ENCODE results near the gene CABP7. TPM values are rescaled to one million over a fixed set of nuclear protein-coding genes. Genes with fewer than 3 reads are reported as not detected.

Gene CABP7
- total RNA-seq, 1 experiment from 2014 or later, result not detected

GRCh38 chr22:29750029-29750428 lies 30.2 kb downstream of the CABP7 start:
- BruUV-seq (replicated peaks), result no TSS peak
- Histone ChIP-seq H3K9ac (ENCODE audit: low read length) (no peak overlapping the region), H3K27me3 (ENCODE audit: insufficient read depth, low read length) (no peaks in the 10 kb centered on the region), H2AFZ (ENCODE audit: low read depth, low read length, poor library complexity, severe bottlenecking) (no peak overlapping the region), H3K36me3 (ENCODE audit: control insufficient read depth in 1 of 2, insufficient read depth in 2 of 2, low read length in 2 of 2) (no peaks in the 10 kb centered on the region; a peak in 1 of 4 replicates), H3K27ac (ENCODE audit: low read depth, low read length) (no peak overlapping the region), H3K4me1 (ENCODE audit: control insufficient read depth in 1 of 2, insufficient read depth in 2 of 2, low read length in 2 of 2) (peaks cover 2 to 16% of the 10 kb centered on the region in 2 experiments; a peak in 2 of 4 replicates), H3K79me2 (ENCODE audit: insufficient read depth, low read length) (no peaks in the 10 kb centered on the region), H3K4me3 (replicated peaks in 1 of 2; ENCODE audit: low read depth in 1 of 2, low read length in 2 of 2) (no peak overlapping the region), H3K4me2 (ENCODE audit: low read length) (no peak overlapping the region), H3K9me2 (ENCODE audit: insufficient read depth) (no peaks in the 10 kb centered on the region), H4K20me1 (ENCODE audit: insufficient read depth) (no peaks in the 10 kb centered on the region), H3K9me3 (ENCODE audit: control insufficient read depth in 1 of 2, insufficient read depth in 1 of 2, low read depth in 1 of 2, low read length in 2 of 2) (no peaks in the 10 kb centered on the region)
- ChIA-PET POLR2A (interaction anchor here (0.9 kb wide), 1 partner anchor 11 kb away, joined by 3 read pairs; no protein-coding TSS in a partner anchor), CTCF (no interaction called here), RAD21 (ENCODE audit: low non-redundant PET in 1 of 2, low total read pairs in 2 of 2, uncharacterized antibody in 2 of 2, unreplicated experiment in 2 of 2) (no interaction called here)
- DNase-seq (ENCODE audit: low read depth, low spot score), result no peak
- ATAC-seq, result no peak
- TF ChIP-seq MAX (IDR thresholded peaks at IDR 0.05) (no peak), SIN3A (IDR thresholded peaks at IDR 0.05; ENCODE audit: low read depth) (no peak), SRF (IDR thresholded peaks at IDR 0.05; ENCODE audit: low read depth) (no peak), ZNF274 (IDR thresholded peaks at IDR 0.05; ENCODE audit: low read depth, low read length) (no peak), CTCF (IDR thresholded peaks at IDR 0.05 in 2 of 3, conservative IDR thresholded peaks at IDR 0.05 in 1 of 3; ENCODE audit: borderline replicate concordance in 1 of 3, insufficient read depth in 1 of 3, low read depth in 2 of 3, low read length in 2 of 3) (no peak), SP1 (IDR thresholded peaks at IDR 0.05; ENCODE audit: low read depth) (no peak), CEBPB (IDR thresholded peaks at IDR 0.05; ENCODE audit: low read depth) (no peak)
- intact Hi-C loops (cut with micrococcal nuclease), result no loop called here
